AG04450 (cell line): Measurements from ENCODE around the gene DDX31. TPM values are rescaled to one million over a fixed set of nuclear protein-coding genes. Genes with fewer than 3 reads are reported as not detected.

Source experiments
- CTCF ChIA-PET: fragments of 300-600, 350-600 bp; formaldehyde crosslinking; extraction: SDS; loops from one replicate; lab custom pipeline; 2022; ENCODE audit warnings: antibody characterized with exemption, inconsistent platforms; lab: Charles Lee
- POLR2A ChIA-PET: fragments of 350-600 bp; formaldehyde crosslinking; extraction: SDS; loops from one replicate; lab custom pipeline; 2021; ENCODE audit warnings: antibody characterized with exemption, inconsistent platforms; lab: Yijun Ruan, JAX
- DNase-seq: peaks from one replicate; pipeline ENCODE4 v3.0.0-alpha.2; 2011; ENCODE audit warnings: low read depth, low spot score
- H3K27ac ChIP-seq: one replicate; pipeline ENCODE4 v1.5.1; 2012; ENCODE audit warnings: low read depth, low read length, control low read depth
- H3K27me3 ChIP-seq: one replicate; pipeline ENCODE4 v1.6.0; 2012; ENCODE audit warnings: low read length; ENCODE audit not compliant: control insufficient read depth, insufficient read depth
- H3K4me3 ChIP-seq: 2 replicates; pipeline ENCODE4 v1.5.1; 2011; ENCODE audit warnings: mild to moderate bottlenecking, low read depth, low read length, control low read depth
- H3K9me3 ChIP-seq: 2 replicates; pipeline ENCODE4 v1.5.1; 2012; ENCODE audit warnings: low read length; ENCODE audit not compliant: control insufficient read depth, insufficient read depth
- polyA plus RNA-seq: library from polyadenylated mRNA; depleted of rRNA; stranded (reverse); fragments of >200 nt; gene quantifications from 2 replicates; pipeline ENCODE4 v1.2.3, GENCODE V29; 2011
- TF ChIP-seq, protein P1 (sequence below): IDR thresholded peaks from 2 replicates; pipeline ENCODE4 v1.5.1; 2011; ENCODE audit warnings: low read depth, low read length, control low read depth, inconsistent platforms

Gene DDX31
- polyA plus RNA-seq, 1 experiment, result 12.2 TPM

DNA sequence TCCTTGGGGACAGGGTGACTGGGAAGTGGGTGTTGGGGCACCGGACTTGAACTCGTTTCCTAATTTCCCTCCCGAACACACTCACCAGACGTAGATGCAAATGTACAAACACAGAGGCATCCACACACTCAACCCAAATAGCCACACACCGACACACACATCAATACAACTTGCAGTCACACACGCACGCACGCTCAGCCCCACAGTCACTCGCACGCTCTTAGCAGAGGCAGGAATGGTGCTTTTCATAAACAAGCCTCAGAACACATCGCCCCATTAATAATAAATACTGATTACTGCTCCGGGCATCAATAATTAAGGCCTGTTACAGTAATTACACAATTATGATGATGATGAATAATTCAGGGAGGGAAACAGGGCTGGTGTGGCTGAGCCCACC lies 81.7 kb downstream of the DDX31 start:
- no peak for DNase-seq
- Histone ChIP-seq H3K27me3 (peaks cover 85% of the 10 kb centered on the region), H3K4me3 (no peak overlapping the region), H3K27ac (no peak overlapping the region), H3K9me3 (no peaks in the 10 kb centered on the region; the same call in 1 of the 2 replicates)
- CTCF ChIA-PET, result no interaction called here
- POLR2A ChIA-PET, result no interaction called here
- TF ChIP-seq, protein P1, sequence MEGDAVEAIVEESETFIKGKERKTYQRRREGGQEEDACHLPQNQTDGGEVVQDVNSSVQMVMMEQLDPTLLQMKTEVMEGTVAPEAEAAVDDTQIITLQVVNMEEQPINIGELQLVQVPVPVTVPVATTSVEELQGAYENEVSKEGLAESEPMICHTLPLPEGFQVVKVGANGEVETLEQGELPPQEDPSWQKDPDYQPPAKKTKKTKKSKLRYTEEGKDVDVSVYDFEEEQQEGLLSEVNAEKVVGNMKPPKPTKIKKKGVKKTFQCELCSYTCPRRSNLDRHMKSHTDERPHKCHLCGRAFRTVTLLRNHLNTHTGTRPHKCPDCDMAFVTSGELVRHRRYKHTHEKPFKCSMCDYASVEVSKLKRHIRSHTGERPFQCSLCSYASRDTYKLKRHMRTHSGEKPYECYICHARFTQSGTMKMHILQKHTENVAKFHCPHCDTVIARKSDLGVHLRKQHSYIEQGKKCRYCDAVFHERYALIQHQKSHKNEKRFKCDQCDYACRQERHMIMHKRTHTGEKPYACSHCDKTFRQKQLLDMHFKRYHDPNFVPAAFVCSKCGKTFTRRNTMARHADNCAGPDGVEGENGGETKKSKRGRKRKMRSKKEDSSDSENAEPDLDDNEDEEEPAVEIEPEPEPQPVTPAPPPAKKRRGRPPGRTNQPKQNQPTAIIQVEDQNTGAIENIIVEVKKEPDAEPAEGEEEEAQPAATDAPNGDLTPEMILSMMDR, result no peak

DNA sequence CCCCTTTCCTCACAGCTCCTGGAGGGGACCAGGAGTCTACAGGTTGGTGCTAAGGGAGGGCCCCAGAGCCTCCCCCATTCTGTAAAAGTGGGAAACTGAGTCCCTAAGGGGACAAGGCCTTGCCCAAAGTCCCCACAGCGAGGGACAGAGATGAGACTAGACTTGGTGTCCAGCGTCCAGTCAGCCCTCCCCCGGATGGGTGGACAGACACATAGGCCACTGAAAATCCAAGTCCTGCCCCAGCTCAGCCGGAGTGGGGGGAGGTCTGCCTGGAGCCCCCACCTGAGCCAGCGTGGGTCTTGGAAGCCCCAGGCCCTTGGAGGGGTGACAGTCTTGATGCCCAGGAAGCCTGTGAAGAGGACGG lies 82.2 kb downstream of the DDX31 start:
- H3K27me3 ChIP-seq, result peaks cover 90% of the 10 kb centered on the region
- CTCF ChIA-PET, result no interaction called here

DNA sequence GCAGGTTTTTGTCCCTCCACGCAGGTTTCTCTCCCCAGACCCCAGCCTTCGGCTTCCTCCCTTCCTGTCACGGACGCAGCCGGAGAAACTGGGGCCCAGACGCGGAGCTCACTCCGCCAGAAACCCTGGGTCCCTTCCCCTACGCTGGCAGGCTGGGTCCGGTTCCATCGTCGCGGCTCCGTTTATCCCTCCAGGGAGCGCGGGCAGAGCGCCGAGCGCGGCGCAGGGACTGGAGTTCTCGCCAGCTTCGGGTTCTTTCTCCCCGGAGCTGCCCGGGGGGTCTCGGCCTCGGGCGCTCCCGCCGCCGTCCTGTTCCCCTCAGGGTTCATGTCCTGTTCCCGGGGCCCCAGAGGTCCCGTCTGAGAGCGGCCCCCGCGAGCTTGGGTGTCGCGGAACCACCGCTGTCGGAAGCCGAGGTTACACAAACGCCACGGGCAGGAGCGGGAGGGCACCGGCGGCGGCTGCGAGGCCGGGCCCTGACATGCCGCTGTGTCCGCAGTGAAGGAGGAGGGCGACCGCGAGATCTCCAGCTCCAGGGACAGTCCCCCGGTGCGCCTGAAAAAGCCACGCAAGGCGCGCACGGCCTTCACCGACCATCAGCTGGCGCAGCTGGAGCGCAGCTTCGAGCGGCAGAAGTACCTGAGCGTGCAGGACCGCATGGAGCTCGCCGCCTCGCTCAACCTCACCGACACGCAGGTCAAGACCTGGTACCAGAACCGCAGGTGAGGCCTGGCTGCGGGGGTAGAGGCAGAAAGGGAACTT lies 82.8 kb downstream of the DDX31 start:
- no peak overlapping the region for H3K4me3 ChIP-seq

More for the DNA sequence above, 82.2 kb downstream of the DDX31 start:
- no peak overlapping the region for H3K27ac ChIP-seq
- TF ChIP-seq, protein P1, result no peak
- no peak overlapping the region for H3K4me3 ChIP-seq
- H3K9me3 ChIP-seq, result peaks cover 4% of the 10 kb centered on the region; the same call in 1 of the 2 replicates
- DNase-seq, result no peak
- POLR2A ChIA-PET, result no interaction called here

DNA sequence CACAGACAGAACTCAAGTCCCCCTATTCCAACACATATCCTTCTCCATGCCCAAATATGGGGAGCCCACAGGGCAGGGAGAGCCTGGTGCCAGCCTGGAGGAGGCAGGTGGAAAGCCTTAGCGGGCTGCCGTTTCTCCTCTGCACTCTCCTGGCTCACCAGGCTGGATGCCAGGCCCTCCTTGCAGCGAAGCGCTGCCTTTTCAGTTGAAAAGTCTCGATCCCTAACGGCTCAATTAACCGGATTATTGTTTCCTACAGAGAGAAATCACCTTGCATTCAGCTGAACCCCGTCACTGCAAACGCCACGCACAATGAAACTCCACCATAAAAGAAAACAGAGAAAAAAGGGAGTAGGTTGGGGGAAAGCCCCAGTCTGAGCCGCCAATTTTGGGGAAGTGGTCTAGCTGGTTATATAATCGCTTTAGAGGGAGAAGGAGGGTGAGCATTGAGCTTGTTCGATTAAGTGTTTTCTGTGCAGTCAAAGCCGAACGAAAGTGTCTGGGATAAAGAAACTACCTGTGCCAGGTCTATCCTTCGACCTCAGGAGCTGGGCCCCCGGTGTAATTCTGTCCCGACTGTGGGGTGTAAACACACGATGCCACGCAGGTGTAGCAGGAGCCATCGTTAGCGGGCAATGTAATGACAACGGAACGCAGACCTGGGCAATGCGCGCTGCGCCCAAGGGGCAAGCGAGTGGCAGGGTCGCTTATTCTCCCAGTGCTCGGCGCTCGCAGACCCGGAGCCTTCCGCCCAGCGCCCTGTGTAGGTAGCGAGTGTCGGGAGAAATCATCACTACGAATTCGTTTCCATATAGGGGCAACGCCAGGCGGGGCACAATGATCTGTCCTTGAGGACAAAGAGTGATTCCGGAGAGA lies 83.6 kb downstream of the DDX31 start:
- POLR2A ChIA-PET, result no interaction called here
- H3K4me3 ChIP-seq, result no peak overlapping the region
- TF ChIP-seq, protein P1, result no peak
- DNase-seq, result no peak
- H3K27me3 ChIP-seq, result peaks cover 90% of the 10 kb centered on the region
- H3K9me3 ChIP-seq, result peaks cover 4% of the 10 kb centered on the region; the same call in 1 of the 2 replicates
- H3K27ac ChIP-seq, result no peak overlapping the region
- CTCF ChIA-PET, result no interaction called here

More for the DNA sequence above, 82.8 kb downstream of the DDX31 start:
- POLR2A ChIA-PET, result no interaction called here
- Histone ChIP-seq H3K27ac (no peak overlapping the region), H3K9me3 (peaks cover 4% of the 10 kb centered on the region; the same call in 1 of the 2 replicates), H3K27me3 (peaks cover 89% of the 10 kb centered on the region)
- CTCF ChIA-PET, result no interaction called here
- DNase-seq, result no peak
- TF ChIP-seq, protein P1, result no peak
